Measurements from ENCODE around the gene STYXL1.

STYXL1 gene

DNA sequence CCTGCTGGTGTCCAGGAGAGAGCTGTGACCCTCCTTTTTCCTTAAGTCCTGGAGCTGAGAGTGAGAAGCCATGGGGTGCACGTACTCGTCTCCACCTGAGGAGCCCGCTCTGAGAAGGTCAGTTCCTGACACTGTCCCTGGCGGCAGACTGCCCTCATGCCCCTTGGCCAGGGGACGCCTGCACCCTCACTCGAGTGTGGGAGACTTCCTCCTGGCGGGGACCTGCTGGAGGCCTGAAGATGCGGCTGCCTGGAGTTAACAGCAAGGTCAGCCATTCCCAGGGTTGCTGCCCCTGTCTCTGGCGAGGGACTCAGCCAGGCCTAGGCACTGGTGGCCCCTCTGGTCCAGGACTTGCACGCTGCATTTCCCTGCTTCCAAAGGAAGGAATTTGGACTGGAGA lies 79.8 kb downstream of the STYXL1 start:
- Histone ChIP-seq H3K27ac (ENCODE audit: low read depth in 2 of 2, low read length in 2 of 2) (peak overlapping the region; percentile 75 to 80), H3K4me3 (ENCODE audit: low read length in 2 of 2) (no peak overlapping the region), H3K27me3 (ENCODE audit: control insufficient read depth in 2 of 2, insufficient read depth in 2 of 2, low read length in 2 of 2) (no peaks in the 10 kb centered on the region), H3K9ac (ENCODE audit: low read depth in 1 of 2, low read length in 2 of 2) (no peak overlapping the region), H3K4me1 (ENCODE audit: control insufficient read depth in 2 of 2, insufficient read depth in 2 of 2, low read length in 2 of 2) (peaks cover 12 to 17% of the 10 kb centered on the region in 2 donors), H3K36me3 (ENCODE audit: control insufficient read depth in 2 of 2, insufficient read depth in 2 of 2, low read length in 2 of 2) (peaks cover 0 to 8% of the 10 kb centered on the region in 2 donors), H3K9me3 (ENCODE audit: control insufficient read depth in 2 of 2, low read length in 2 of 2) (no peaks in the 10 kb centered on the region)

DNA sequence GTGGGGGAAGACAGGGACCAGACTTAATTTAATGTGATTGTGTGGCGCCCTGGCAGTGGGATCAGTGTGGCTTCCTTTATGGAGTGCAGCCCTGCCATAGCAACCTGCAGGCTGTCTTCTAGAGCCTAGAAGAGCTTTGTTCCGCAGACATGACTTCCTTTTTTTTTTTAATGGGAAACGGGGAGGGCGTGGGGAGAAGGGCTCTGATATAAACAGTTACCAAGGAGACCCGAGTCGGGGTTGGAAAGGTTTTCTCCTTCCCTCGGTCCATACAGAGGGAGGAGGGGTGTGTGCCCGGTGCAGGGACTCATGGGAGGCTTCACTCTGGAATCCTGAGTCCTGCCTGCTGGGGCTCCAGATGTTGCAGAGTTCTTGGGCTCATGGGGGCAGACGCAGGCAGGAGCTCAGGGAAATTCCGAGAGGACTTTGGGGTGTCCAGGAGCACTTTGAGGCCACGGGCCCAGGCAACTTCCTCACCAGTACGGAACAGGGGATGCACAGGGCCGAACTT lies 80.3 kb downstream of the STYXL1 start:
- Histone ChIP-seq H3K9ac (ENCODE audit: low read depth in 1 of 2, low read length in 2 of 2) (no peak overlapping the region), H3K27me3 (ENCODE audit: control insufficient read depth in 2 of 2, insufficient read depth in 2 of 2, low read length in 2 of 2) (no peaks in the 10 kb centered on the region), H3K4me3 (ENCODE audit: low read length in 2 of 2) (peak overlapping the region in 1 of 2 donors; percentile 20), H3K27ac (ENCODE audit: low read depth in 2 of 2, low read length in 2 of 2) (peak overlapping the region; percentile 75 to 80), H3K36me3 (ENCODE audit: control insufficient read depth in 2 of 2, insufficient read depth in 2 of 2, low read length in 2 of 2) (peaks cover 0 to 8% of the 10 kb centered on the region in 2 donors), H3K4me1 (ENCODE audit: control insufficient read depth in 2 of 2, insufficient read depth in 2 of 2, low read length in 2 of 2) (peaks cover 12 to 17% of the 10 kb centered on the region in 2 donors), H3K9me3 (ENCODE audit: control insufficient read depth in 2 of 2, low read length in 2 of 2) (no peaks in the 10 kb centered on the region)

DNA sequence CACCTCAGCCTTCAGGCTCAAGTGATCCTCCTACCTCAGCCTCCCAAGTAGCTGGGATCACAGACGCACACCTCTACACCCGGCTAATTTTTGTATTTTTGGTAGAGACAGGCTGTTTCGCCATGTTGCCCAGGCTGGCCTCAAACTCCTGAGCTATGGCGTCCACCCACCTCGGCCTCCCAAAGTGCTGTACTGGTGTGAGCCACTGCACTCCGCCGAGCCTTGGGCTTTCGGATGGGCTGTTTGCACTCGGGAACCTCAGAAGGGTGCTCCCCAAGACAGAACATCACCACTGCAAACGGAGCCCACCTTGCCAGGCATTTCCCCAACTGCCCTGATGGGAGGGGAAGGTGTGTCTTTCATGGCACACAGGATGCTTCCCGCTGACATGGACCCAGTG lies 80.7 kb downstream of the STYXL1 start:
- Histone ChIP-seq H3K9me3 (ENCODE audit: control insufficient read depth in 2 of 2, low read length in 2 of 2) (no peaks in the 10 kb centered on the region), H3K27ac (ENCODE audit: low read depth in 2 of 2, low read length in 2 of 2) (peak overlapping the region; percentile 75 to 80), H3K4me3 (ENCODE audit: low read length in 2 of 2) (peak overlapping the region in 1 of 2 donors; percentile 20), H3K36me3 (ENCODE audit: control insufficient read depth in 2 of 2, insufficient read depth in 2 of 2, low read length in 2 of 2) (peaks cover 0 to 8% of the 10 kb centered on the region in 2 donors), H3K9ac (ENCODE audit: low read depth in 1 of 2, low read length in 2 of 2) (no peak overlapping the region), H3K27me3 (ENCODE audit: control insufficient read depth in 2 of 2, insufficient read depth in 2 of 2, low read length in 2 of 2) (no peaks in the 10 kb centered on the region), H3K4me1 (ENCODE audit: control insufficient read depth in 2 of 2, insufficient read depth in 2 of 2, low read length in 2 of 2) (peaks cover 12 to 17% of the 10 kb centered on the region in 2 donors)

DNA sequence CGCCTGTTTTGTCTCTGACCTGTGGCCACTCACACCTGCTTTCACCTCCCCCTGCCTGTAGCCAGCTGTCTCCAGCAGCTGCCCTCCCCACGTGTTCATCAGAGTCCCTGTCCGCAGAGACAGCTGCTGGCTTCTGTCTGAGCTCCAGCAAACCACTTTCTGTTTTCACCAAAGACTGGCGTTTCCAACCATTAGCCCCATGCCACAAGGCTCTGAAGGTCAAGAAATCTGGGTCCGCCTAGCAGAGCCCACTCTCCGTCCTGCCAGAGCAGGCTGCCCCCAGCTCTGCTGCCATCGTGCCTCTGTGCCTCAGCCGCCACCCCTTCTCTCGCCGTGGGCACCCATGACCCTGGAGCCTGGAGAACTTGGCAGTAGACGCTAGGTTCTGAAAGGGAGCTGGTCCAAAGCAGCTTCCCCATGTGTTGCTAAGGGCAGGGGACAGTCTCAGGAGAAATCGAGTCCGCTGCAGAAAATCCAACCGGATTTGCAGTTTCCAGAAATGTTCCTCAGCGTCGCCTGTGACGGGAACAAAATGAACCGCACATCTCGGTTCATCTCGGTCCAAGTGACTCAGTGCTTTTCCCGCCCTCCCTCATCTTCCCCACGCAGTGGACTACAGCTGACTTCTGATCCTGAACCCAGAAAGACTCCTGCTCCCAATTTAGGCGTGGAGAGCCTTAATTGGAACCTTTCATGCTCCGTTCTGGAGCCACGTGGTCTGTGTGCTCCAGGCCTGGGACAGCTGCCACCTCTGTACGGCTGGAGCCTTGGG lies 81.4 kb downstream of the STYXL1 start:
- Histone ChIP-seq H3K9ac (ENCODE audit: low read depth in 1 of 2, low read length in 2 of 2) (peak overlapping the region in 1 of 2 donors; percentile 28), H3K27ac (ENCODE audit: low read depth in 2 of 2, low read length in 2 of 2) (peak overlapping the region; percentile 77 to 86), H3K4me1 (ENCODE audit: control insufficient read depth in 2 of 2, insufficient read depth in 2 of 2, low read length in 2 of 2) (peaks cover 12 to 17% of the 10 kb centered on the region in 2 donors), H3K4me3 (ENCODE audit: low read length in 2 of 2) (peak overlapping the region in 1 of 2 donors; percentile 33), H3K9me3 (ENCODE audit: control insufficient read depth in 2 of 2, low read length in 2 of 2) (no peaks in the 10 kb centered on the region), H3K36me3 (ENCODE audit: control insufficient read depth in 2 of 2, insufficient read depth in 2 of 2, low read length in 2 of 2) (peaks cover 0 to 8% of the 10 kb centered on the region in 2 donors), H3K27me3 (ENCODE audit: control insufficient read depth in 2 of 2, insufficient read depth in 2 of 2, low read length in 2 of 2) (no peaks in the 10 kb centered on the region)

DNA sequence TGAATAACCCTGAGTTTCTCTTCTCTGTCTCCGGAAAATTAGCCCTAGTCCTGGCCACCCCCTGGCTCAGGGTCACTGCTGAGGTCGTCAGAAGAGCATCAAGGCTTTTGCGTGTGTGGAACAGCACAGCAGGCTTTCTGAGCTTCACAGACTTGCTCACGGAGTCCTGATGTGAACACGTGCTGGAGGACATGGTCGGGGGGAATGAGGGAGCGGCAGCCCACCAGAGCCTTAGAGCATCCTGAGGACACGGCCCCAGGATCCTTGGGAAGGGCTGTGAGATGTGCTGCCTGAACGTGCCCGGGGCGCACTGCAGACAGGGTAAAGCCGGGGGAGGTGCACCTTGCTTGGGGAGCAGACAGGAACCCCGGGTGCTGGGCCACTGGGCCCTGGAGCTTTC lies 82.2 kb downstream of the STYXL1 start:
- no peak overlapping the region for H3K9ac ChIP-seq (ENCODE audit: low read depth in 1 of 2, low read length in 2 of 2)

DNA sequence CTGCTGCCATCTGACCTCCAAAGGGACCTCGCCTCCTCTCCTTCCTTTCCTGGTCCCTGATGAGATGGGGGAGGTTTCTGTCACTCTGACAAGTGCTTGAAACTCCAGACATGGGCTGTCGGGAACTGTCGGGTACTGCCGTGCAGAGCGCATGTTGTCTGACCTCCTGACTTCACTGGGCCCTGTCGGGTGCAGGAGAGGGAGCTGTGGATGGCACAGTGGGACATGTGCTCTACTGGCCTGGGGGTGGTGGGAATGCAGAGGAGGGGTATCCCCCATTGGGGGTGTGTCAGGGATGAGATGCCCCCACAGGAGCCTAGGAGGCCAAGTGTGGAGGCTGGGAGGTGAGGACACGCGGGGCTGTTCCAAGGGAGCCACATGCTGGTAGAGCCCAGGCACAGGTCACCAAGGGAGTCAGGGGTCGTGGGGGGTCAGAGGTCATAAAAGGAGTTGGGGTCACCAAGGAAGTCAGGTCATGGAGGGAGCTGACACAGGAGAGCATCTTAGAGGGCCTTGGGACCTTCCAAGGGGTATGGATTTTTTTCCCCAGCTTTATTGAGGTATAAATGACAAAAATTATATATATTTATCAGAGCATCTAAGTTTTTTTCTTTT lies 84.3 kb downstream of the STYXL1 start:
- no peak overlapping the region for H3K9ac ChIP-seq (ENCODE audit: low read depth in 1 of 2, low read length in 2 of 2)
- no peaks in the 10 kb centered on the region for H3K9me3 ChIP-seq (ENCODE audit: control insufficient read depth in 2 of 2, low read length in 2 of 2)
- H3K36me3 ChIP-seq (ENCODE audit: control insufficient read depth in 2 of 2, insufficient read depth in 2 of 2, low read length in 2 of 2): peaks cover 0 to 7% of the 10 kb centered on the region in 2 donors
- H3K4me1 ChIP-seq (ENCODE audit: control insufficient read depth in 2 of 2, insufficient read depth in 2 of 2, low read length in 2 of 2): peaks cover 23 to 24% of the 10 kb centered on the region in 2 donors
- peak overlapping the region; percentile 15 to 35 for H3K27ac ChIP-seq (ENCODE audit: low read depth in 2 of 2, low read length in 2 of 2)
- H3K4me3 ChIP-seq (ENCODE audit: low read length in 2 of 2): no peak overlapping the region
- no peaks in the 10 kb centered on the region for H3K27me3 ChIP-seq (ENCODE audit: control insufficient read depth in 2 of 2, insufficient read depth in 2 of 2, low read length in 2 of 2)

More for the DNA sequence above, 82.2 kb downstream of the STYXL1 start:
- H3K4me1 ChIP-seq (ENCODE audit: control insufficient read depth in 2 of 2, insufficient read depth in 2 of 2, low read length in 2 of 2): peaks cover 12 to 17% of the 10 kb centered on the region in 2 donors
- no peaks in the 10 kb centered on the region for H3K27me3 ChIP-seq (ENCODE audit: control insufficient read depth in 2 of 2, insufficient read depth in 2 of 2, low read length in 2 of 2)
- no peak overlapping the region for H3K4me3 ChIP-seq (ENCODE audit: low read length in 2 of 2)
- H3K9me3 ChIP-seq (ENCODE audit: control insufficient read depth in 2 of 2, low read length in 2 of 2): no peaks in the 10 kb centered on the region
- peaks cover 0 to 8% of the 10 kb centered on the region in 2 donors for H3K36me3 ChIP-seq (ENCODE audit: control insufficient read depth in 2 of 2, insufficient read depth in 2 of 2, low read length in 2 of 2)
- H3K27ac ChIP-seq (ENCODE audit: low read depth in 2 of 2, low read length in 2 of 2): peak overlapping the region; percentile 77 to 86

DNA sequence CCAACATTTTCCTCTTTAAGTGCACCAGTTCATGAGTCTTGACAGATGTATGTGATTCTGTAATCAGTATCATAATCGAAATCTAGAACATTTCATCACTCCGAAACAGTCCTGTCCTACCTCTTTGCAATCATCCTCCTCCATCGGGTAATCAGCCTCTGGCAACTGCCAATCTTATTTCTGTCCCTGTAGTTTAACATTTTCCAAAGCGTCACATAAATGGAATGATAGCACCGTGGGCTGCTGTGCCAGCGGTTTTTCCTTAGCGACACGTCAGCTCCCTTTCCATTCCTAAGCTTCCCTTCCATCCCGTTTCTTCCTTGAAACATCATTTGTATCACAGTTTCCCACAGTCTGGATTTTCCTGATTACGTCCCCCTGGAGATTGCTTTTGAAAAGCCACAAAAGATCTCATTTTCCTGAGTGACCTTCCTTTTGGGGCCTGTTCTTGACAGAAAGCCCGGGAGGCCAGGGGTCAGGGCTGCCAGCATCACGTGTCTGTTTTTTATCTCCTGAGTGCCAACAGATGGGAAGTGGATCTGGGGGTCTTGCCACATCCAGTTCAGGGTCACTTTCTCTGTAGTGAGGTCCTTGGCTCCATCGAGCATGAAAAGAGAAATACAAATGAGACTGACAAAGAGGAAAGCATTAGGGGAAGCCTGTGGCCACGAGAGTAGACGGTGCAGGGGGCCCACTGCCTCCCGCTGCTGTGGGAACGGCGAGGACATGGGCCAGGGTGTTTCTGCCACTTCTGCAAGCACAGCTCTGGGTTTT lies 85.0 kb downstream of the STYXL1 start:
- Histone ChIP-seq H3K9me3 (ENCODE audit: control insufficient read depth in 2 of 2, low read length in 2 of 2) (no peaks in the 10 kb centered on the region), H3K4me3 (ENCODE audit: low read length in 2 of 2) (no peak overlapping the region), H3K4me1 (ENCODE audit: control insufficient read depth in 2 of 2, insufficient read depth in 2 of 2, low read length in 2 of 2) (peaks cover 26 to 29% of the 10 kb centered on the region in 2 donors), H3K27ac (ENCODE audit: low read depth in 2 of 2, low read length in 2 of 2) (peak overlapping the region; percentile 15 to 35), H3K9ac (ENCODE audit: low read depth in 1 of 2, low read length in 2 of 2) (peak overlapping the region in 1 of 2 donors; percentile 8), H3K36me3 (ENCODE audit: control insufficient read depth in 2 of 2, insufficient read depth in 2 of 2, low read length in 2 of 2) (peaks cover 0 to 8% of the 10 kb centered on the region in 2 donors), H3K27me3 (ENCODE audit: control insufficient read depth in 2 of 2, insufficient read depth in 2 of 2, low read length in 2 of 2) (no peaks in the 10 kb centered on the region)

DNA sequence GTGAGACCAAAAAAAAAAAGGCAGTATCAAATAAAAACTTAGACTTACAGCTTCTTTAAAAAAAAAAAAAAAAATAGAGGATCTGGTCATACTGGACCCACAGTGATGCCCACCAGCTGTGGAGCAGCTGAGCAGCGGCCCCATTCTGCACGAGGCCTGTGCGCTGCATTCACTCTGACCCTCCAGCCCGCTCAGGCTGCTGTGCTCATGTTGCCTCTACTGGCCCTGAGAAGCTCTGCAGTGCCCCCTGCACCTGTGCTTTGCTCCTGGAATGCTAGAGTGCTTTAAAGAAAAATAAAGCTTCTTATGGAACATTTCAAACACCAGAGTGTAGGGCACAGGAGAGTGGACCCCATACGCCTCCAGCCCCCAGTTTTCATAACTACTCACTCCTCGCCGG lies 86.6 kb downstream of the STYXL1 start:
- Histone ChIP-seq H3K4me1 (ENCODE audit: control insufficient read depth in 2 of 2, insufficient read depth in 2 of 2, low read length in 2 of 2) (peaks cover 34 to 39% of the 10 kb centered on the region in 2 donors), H3K27ac (ENCODE audit: low read depth in 2 of 2, low read length in 2 of 2) (no peak overlapping the region), H3K27me3 (ENCODE audit: control insufficient read depth in 2 of 2, insufficient read depth in 2 of 2, low read length in 2 of 2) (no peaks in the 10 kb centered on the region), H3K9me3 (ENCODE audit: control insufficient read depth in 2 of 2, low read length in 2 of 2) (no peaks in the 10 kb centered on the region), H3K9ac (ENCODE audit: low read depth in 1 of 2, low read length in 2 of 2) (no peak overlapping the region), H3K36me3 (ENCODE audit: control insufficient read depth in 2 of 2, insufficient read depth in 2 of 2, low read length in 2 of 2) (peaks cover 0 to 14% of the 10 kb centered on the region in 2 donors), H3K4me3 (ENCODE audit: low read length in 2 of 2) (no peak overlapping the region)

DNA sequence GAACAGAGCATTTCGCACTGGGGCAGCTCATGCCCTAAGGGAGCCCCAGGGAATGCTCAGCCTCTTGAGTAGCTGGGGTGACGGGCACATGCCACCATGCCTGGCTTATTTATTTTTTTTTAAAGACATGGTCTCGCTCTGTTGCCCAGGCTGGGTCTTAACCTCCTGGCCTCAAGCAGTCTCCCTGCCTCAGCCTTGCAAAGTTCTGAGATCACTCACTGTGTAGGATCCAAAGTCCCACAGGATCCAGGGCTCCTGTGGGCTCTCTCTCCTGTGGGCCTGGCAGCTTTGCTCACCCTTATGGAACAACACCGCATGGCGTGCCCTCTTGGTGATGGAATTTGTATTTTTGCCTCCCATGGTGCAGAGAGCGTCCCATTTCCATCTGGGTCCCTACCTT lies 87.4 kb downstream of the STYXL1 start:
- H3K4me1 ChIP-seq (ENCODE audit: control insufficient read depth in 2 of 2, insufficient read depth in 2 of 2, low read length in 2 of 2): peaks cover 30 to 34% of the 10 kb centered on the region in 2 donors
- no peaks in the 10 kb centered on the region for H3K9me3 ChIP-seq (ENCODE audit: control insufficient read depth in 2 of 2, low read length in 2 of 2)
- no peak overlapping the region for H3K4me3 ChIP-seq (ENCODE audit: low read length in 2 of 2)
- no peaks in the 10 kb centered on the region for H3K27me3 ChIP-seq (ENCODE audit: control insufficient read depth in 2 of 2, insufficient read depth in 2 of 2, low read length in 2 of 2)
- no peak overlapping the region for H3K27ac ChIP-seq (ENCODE audit: low read depth in 2 of 2, low read length in 2 of 2)
- H3K36me3 ChIP-seq (ENCODE audit: control insufficient read depth in 2 of 2, insufficient read depth in 2 of 2, low read length in 2 of 2): peaks cover 5 to 19% of the 10 kb centered on the region in 2 donors
- no peak overlapping the region for H3K9ac ChIP-seq (ENCODE audit: low read depth in 1 of 2, low read length in 2 of 2)
